Mucosa of stomach (tissue), 1 donor: Measurements from ENCODE around the gene TK1.
A peak's percentile ranks its signal among the peaks of the same experiment; 100 is the strongest.
"Not testable (repeated sequence)": the region's sequence is repeated elsewhere in the genome, so short reads cannot be mapped to it uniquely, and the experiment has no call there.

Experiments
- H3K27me3 ChIP-seq: one replicate; pipeline ENCODE4 v1.7.0; 2013; ENCODE audit warnings: mild to moderate bottlenecking, low read length; ENCODE audit not compliant: control insufficient read depth, insufficient read depth
- H3K36me3 ChIP-seq: one replicate; pipeline ENCODE4 v1.7.0; 2013; ENCODE audit warnings: low read length; ENCODE audit not compliant: control insufficient read depth, insufficient read depth
- H3K4me1 ChIP-seq: one replicate; pipeline ENCODE4 v1.7.0; 2013; ENCODE audit warnings: mild to moderate bottlenecking, low read length; ENCODE audit not compliant: control insufficient read depth, insufficient read depth
- H3K4me3 ChIP-seq: one replicate; pipeline ENCODE4 v1.7.0; 2013; ENCODE audit warnings: low read length
- H3K9ac ChIP-seq: one replicate; pipeline ENCODE4 v1.7.0; 2013; ENCODE audit warnings: mild to moderate bottlenecking, low read length, moderate library complexity
- H3K9me3 ChIP-seq: one replicate; pipeline ENCODE4 v1.7.0; 2013; ENCODE audit warnings: mild to moderate bottlenecking, low read length, moderate library complexity; ENCODE audit not compliant: control insufficient read depth
- donor health status: Pancreatic carcinoma.

Gene TK1, protein sequence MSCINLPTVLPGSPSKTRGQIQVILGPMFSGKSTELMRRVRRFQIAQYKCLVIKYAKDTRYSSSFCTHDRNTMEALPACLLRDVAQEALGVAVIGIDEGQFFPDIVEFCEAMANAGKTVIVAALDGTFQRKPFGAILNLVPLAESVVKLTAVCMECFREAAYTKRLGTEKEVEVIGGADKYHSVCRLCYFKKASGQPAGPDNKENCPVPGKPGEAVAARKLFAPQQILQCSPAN

DNA sequence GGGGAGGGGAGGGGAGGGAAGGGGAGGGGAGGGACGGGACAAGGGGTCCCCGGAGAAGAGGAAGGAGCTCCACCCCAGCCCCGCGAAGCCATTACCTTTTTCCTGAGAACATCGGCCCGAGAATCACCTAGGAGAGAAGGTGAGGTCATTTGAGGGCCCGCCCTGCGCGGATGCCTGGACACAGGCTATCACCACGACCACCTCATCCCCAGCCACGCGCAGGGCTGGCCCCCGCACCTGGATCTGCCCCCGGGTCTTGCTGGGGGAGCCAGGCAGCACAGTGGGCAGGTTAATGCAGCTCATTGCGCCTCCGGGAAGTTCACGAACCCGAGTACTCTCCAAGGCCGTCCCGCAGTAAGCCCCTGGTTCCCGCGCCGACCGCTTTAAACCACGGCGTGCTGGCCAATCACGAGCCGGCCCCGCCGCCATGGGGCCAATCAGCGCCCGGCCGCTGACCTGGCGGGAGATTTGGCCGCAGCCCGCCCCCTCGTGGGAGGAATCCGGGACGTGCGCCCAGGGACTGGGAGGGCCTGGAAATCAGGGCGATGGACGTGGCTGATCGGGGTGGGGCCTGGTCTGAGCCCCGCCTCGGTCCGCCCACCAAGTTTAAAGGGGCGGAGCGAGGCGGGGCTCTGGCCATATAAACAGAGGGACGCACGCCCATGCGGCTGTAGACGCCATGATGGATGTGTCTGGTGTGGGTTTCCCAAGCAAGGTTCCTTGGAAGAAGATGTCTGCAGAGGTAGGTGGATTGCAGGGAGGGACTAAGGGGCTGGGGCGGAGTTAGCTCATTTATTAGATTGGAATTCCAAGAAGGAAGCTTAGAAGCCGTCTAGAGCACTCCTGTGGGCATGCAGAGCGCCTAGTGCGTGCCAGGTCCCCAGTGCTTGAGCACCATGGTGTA, at the start of gene TK1, which contains the start of gene AFMID:
TSS of gene TK1 (minus strand) at position 361 of the 904 bp plus-strand sequence. CDS start at position 303, 58 bp downstream.
TSS of gene AFMID (plus strand) at position 671 of the 904 bp plus-strand sequence. CDS start at position 680, 9 bp downstream.
- Histone ChIP-seq H3K4me1 (peaks cover 45% of the 10 kb centered on the region), H3K9me3 (no peaks in the 10 kb centered on the region), H3K9ac (peak within 1 kb of the TSS; percentile 59), H3K4me3 (peak within 1 kb of the TSS; percentile 77), H3K36me3 (peaks cover 5% of the 10 kb centered on the region), H3K27me3 (no peaks in the 10 kb centered on the region)

DNA sequence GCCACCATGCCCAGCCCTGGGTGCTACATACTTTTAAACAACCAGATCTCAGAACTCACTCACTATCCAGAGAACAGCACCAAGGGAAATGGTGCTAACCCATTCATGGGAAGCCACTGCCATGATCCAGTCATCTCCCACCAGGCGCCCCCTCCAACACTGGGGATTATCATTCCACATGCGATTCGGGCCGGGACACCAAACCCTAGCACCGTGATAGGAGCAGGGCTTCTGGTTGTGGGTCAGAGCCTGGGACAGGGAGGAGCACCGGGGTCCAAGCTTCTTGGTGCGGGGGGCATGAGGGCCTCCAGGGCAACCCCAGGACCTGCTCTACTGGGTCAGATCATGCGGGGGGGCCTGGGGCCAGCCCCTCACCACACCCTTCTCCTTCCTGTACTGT, 49.0 kb upstream of the TK1 start:
- Histone ChIP-seq H3K9me3 (no peaks in the 10 kb centered on the region), H3K9ac (no peak overlapping the region), H3K27me3 (peaks cover 23% of the 10 kb centered on the region), H3K36me3 (no peaks in the 10 kb centered on the region), H3K4me1 (no peaks in the 10 kb centered on the region), H3K4me3 (no peak overlapping the region)

DNA sequence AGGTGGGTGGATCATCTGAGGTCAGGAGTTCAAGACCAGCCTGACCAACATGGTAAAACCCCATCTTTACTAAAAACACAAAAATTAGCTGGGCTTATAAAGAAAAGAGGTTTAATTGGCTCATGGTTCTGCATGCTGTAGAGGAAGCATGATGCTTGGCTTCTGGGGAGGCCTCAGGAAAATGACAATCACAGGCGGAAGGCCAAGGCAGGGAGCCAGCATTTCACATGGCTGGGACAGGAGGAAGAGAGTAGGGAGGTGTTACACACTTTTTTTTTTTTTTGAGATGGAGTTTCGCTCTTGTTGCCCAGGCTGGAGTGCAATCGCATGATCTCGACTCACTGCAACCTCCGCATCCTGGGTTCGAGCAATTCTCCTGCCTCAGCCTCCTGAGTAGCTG, 48.2 kb upstream of the TK1 start:
- H3K4me1 ChIP-seq, H3K9ac ChIP-seq, H3K4me3 ChIP-seq, H3K9me3 ChIP-seq, H3K36me3 ChIP-seq: not testable (repeated sequence)
- peaks cover 31% of the 10 kb centered on the region for H3K27me3 ChIP-seq

DNA sequence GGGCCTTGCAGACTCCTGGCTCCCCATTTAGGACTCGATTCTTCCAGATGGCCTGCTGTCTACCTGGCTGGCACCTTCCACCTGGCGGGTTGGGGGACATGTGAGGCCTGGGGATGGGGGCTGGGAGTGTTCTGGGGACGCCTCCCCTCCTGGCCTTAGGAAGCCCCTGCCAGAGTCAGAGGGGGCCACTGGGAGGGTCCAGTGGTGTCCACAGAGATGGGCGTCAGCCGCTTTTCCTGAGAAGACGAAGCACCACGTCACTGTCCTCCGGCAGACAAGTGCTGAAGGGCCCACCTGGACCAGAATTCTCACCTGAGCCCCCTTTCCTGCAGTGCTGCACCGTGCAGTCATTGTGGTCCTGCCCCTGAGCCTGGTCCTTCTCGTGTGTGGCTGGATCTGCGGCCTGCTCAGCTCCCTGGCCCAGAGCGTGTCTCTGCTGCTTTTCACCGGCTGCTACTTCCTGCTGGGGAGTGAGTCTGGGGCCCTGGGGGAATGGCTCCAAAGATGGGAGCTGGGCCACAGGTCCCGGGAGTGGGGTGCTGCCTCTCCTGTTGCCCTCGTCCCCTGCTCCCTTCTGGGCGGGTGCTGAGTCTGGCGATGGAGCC, 47.5 kb upstream of the TK1 start:
- Histone ChIP-seq H3K9ac (no peak overlapping the region), H3K27me3 (peaks cover 33% of the 10 kb centered on the region), H3K4me1 (no peaks in the 10 kb centered on the region)

DNA sequence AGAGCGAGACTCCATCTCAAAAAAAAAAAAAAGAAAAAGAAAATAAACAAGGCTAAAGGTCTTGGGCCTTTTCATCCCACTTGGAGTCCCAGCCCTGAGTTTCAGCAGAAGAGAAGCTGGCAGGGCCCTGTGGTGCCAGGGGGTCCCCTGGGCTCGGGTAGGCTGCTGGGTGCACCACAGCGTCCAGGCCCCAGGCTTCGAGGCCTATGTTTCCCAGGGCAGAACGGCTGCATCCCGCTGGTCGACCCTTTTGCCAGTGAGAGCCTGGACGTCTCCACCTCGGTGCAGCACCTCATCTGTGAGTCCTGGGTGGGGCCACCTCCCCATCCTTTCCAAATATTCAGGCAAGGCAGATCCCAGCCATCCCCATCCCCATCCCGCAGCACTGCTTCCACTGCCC, 46.8 kb upstream of the TK1 start:
- Histone ChIP-seq H3K9me3 (no peaks in the 10 kb centered on the region), H3K27me3 (peaks cover 33% of the 10 kb centered on the region), H3K36me3 (no peaks in the 10 kb centered on the region), H3K4me3 (no peak overlapping the region), H3K9ac (no peak overlapping the region), H3K4me1 (no peaks in the 10 kb centered on the region)

More for the DNA sequence above, 47.5 kb upstream of the TK1 start:
- Histone ChIP-seq H3K4me3 (no peak overlapping the region), H3K9me3 (no peaks in the 10 kb centered on the region), H3K36me3 (no peaks in the 10 kb centered on the region)

DNA sequence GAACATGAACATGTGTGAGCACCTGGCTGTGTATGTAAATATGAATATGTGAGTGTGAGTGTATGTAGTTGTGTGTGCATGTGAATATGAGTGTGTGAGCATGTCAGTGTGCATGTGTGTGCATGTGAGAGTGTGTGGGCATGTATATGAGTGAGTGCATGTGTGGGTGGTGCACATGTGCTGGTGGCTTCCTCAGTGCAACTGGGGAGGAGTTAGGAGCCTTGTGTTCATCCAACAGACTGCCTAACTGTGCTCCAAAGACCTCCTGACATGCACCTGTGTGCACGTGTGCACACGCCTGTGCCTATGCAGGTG, 46.0 kb upstream of the TK1 start:
- no peaks in the 10 kb centered on the region for H3K9me3 ChIP-seq
- H3K9ac ChIP-seq, result no peak overlapping the region
- no peaks in the 10 kb centered on the region for H3K4me1 ChIP-seq
- peaks cover 33% of the 10 kb centered on the region for H3K27me3 ChIP-seq
- H3K36me3 ChIP-seq, result no peaks in the 10 kb centered on the region
- H3K4me3 ChIP-seq, result no peak overlapping the region

DNA sequence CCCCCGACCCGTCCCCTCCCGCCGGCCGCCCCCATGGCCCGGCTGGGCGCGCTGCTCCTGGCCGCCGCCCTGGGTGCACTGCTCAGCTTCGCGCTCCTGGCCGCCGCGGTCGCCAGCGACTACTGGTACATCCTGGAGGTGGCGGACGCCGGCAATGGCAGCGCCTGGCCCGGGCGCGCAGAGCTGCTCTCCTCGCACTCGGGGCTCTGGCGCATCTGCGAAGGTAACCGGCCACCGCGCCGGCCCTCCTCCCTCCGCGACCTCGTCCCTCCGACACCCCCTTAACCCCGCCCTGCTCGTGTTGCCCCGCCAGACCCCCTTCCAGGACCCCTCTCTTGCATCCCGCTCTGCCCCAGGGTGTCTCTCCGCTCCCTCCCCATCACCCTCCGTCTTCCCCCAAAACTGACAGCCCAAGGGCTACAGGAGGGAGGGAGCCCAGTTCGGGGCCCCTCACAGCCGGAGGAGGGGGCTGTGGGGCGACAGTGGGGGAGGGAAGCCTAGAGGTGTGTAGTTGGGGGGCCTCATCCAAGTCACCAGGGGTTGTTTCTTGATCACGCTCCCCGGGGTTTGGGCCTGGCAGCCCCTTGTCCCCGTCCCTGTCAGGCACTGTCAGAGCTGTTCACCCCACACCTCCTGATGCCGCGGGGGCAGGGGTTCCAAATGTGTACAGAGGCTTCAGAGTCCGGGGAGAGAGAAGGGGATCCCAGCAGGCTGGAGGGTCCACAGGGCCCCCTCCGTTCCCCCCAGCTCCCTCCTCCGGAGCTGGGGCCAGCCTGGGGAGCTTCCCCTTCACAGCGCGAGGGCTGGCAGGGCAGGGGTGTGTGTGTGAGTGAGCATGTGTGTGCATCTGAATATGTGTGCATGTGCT, 45.4 kb upstream of the TK1 start:
- Histone ChIP-seq H3K36me3 (no peaks in the 10 kb centered on the region), H3K9me3 (no peaks in the 10 kb centered on the region), H3K27me3 (peaks cover 38% of the 10 kb centered on the region), H3K9ac (no peak overlapping the region), H3K4me3 (no peak overlapping the region), H3K4me1 (no peaks in the 10 kb centered on the region)

DNA sequence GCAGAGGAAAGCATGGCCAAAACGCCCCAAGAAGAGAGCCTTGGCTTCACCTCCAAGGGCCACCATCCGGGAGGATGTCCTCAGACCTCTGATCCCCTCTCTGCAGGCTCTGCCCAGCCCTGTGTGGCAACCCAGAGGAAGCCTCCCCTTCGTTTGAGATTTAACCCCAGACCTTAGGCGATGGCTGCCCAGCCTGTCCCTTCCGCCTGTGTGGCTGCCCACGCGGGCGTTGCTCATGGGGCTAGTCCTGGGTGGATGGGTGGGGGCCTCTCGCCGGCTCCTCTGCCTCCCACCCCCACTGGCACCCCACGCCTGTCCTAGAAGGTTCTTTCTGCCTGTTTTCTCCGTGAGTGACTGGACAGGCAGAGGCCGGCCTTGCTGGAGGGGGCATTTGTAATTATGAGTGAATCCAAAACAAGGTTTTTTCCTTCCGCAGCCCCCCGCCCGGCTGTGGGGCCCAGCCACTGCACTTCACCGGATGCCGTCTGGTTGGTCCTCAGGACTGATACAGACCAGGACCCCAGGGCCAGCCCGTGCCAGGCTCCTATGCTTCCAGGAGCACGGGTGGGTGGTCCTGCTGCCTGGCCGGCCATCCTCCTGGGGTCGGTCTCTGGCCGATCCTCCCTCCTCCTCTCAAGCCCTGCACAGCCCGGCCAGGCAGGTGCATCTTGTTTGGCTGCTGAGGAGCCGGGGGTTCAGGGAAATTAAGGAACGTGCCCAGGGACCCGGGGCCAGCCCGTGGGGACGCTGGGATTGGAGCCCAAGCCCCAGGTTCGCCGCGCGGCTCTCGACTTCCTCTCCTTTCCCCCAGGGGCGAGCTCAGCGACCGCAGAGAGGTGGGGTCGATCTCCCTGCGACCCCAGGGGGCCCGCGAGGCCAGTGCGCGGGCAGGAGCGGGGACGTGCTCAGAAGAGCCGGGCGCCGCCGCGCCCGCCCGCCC, 44.4 kb upstream of the TK1 start, which contains the start of gene TMEM235:
TSS of gene TMEM235 (plus strand) at position 636 of the 940 bp plus-strand sequence. CDS start 393 bp downstream, outside the sequence.
- no peaks in the 10 kb centered on the region for H3K9me3 ChIP-seq
- H3K9ac ChIP-seq, result no peak within 1 kb of the TSS
- no peaks in the 10 kb centered on the region for H3K36me3 ChIP-seq
- H3K27me3 ChIP-seq, result peaks cover 38% of the 10 kb centered on the region
- H3K4me1 ChIP-seq, result no peaks in the 10 kb centered on the region
- H3K4me3 ChIP-seq, result no peak within 1 kb of the TSS

DNA sequence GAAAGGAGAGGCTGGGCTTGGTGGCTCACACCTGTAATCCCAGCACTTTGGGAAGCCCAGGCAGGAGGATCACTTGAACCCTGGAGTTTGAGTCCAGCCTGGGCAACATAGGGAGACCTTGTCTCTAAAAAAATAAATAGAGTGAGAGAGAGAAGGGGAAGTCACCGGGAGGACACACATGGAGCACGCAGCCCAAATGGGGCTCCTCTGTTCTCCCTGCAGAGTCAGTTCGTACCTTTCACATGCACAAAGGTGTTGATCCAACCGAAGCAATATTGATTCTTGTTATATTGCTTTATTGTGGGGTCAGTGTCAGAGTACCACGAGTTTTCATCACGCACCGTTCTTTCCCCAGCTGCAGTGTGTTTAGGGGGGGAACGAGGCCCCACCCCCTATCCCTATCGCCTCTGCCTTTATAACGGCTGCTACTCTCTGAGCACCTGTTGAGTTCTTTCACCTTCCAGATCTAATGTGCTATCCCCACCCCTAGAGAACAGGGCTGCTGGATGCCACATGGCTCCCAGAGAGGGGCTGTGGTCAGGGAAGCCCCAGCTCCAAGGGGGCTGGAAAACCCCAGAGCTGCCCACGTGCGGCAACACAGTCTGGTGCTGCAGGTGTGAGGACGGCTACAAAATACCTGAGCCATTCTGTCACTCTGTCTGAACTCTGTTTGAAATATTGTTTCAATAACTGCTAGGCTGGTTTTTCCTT, 43.6 kb upstream of the TK1 start:
- no peaks in the 10 kb centered on the region for H3K36me3 ChIP-seq
- no peaks in the 10 kb centered on the region for H3K9me3 ChIP-seq
- no peaks in the 10 kb centered on the region for H3K4me1 ChIP-seq
- H3K9ac ChIP-seq, result no peak overlapping the region
- peaks cover 38% of the 10 kb centered on the region for H3K27me3 ChIP-seq
- H3K4me3 ChIP-seq, result no peak overlapping the region

DNA sequence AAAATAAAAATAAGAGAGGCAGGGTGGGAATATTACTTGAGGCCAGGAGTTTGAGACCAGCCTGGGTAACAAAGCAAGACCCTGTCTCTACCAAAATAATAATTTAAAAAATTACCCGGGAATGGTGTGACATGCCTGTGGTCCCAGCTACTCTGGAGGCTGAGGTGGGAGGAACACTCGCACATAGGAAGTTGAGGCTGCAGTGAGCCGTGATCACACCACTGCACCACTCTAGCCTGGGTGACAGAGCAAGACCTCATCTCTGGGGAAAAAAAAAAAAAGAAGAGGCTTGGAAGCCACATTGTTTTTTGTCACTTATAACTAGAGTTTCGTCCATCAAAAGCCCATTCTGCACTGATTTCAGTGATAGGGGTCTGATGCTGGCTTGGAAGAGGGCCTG, 41.3 kb upstream of the TK1 start:
- H3K4me1 ChIP-seq, result no peaks in the 10 kb centered on the region
- peaks cover 36% of the 10 kb centered on the region for H3K27me3 ChIP-seq
- H3K4me3 ChIP-seq, result no peak overlapping the region
- no peaks in the 10 kb centered on the region for H3K9me3 ChIP-seq
- no peaks in the 10 kb centered on the region for H3K36me3 ChIP-seq
- no peak overlapping the region for H3K9ac ChIP-seq
